PFSK-1 (cell line): ENCODE measurements around the gene LHFPL3.

Experiments
- POLR2AphosphoS5 ChIP-seq: IDR thresholded peaks from 2 replicates; pipeline ENCODE4 v1.6.1; 2012; ENCODE audit warnings: low read depth, mild to moderate bottlenecking, control low read depth, low read length, moderate library complexity
- TAF1 ChIP-seq: IDR thresholded peaks from 2 replicates; pipeline ENCODE4 v1.6.1; 2012; ENCODE audit warnings: low read length, control low read depth, borderline replicate concordance; ENCODE audit not compliant: insufficient read depth

- no peak for TF ChIP-seq POLR2AphosphoS5
- TF ChIP-seq TAF1 = no peak
Observed at GRCh38 chr7:104894314-104894713, 565.9 kb downstream of the LHFPL3 start.
